ENCODE measurements around the gene PIK3CG. TPM values are rescaled to one million over a fixed set of nuclear protein-coding genes. Genes with fewer than 3 reads are reported as not detected.

PIK3CG gene
- total RNA-seq, 1 donor from 2014 or later = 2.4 TPM

- H3K27me3 Mint-ChIP-seq (ENCODE audit: unreplicated experiment) = peaks cover 4% of the 10 kb centered on the region
- no peaks in the 10 kb centered on the region for H3K9me3 Mint-ChIP-seq (ENCODE audit: unreplicated experiment)
- H3K36me3 Mint-ChIP-seq (ENCODE audit: low read depth, unreplicated experiment) = peaks cover 4% of the 10 kb centered on the region
- no peak for TF ChIP-seq CTCF (IDR thresholded peaks at IDR 0.05; ENCODE audit: unreplicated experiment)
- peaks cover 4% of the 10 kb centered on the region for H3K4me1 Mint-ChIP-seq (ENCODE audit: unreplicated experiment)
- no peak for DNase-seq (ENCODE audit: low spot score)
- no peak overlapping the region for H3K27ac Mint-ChIP-seq (ENCODE audit: unreplicated experiment)
- H3K4me3 Mint-ChIP-seq (ENCODE audit: unreplicated experiment) = no peak overlapping the region
These were observed 22.3 kb downstream of the PIK3CG start for GRCh38 chr7:106887421-106887820.

GRCh38 chr7:106888204-106888603, 23.1 kb downstream of the PIK3CG start:
- no peak overlapping the region for H3K27ac Mint-ChIP-seq (ENCODE audit: unreplicated experiment)
- peaks cover 4% of the 10 kb centered on the region for H3K36me3 Mint-ChIP-seq (ENCODE audit: low read depth, unreplicated experiment)
- no peaks in the 10 kb centered on the region for H3K9me3 Mint-ChIP-seq (ENCODE audit: unreplicated experiment)
- no peak for TF ChIP-seq CTCF (IDR thresholded peaks at IDR 0.05; ENCODE audit: unreplicated experiment)
- DNase-seq (ENCODE audit: low spot score) = no peak
- H3K4me1 Mint-ChIP-seq (ENCODE audit: unreplicated experiment) = peaks cover 4% of the 10 kb centered on the region
- no peak overlapping the region for H3K4me3 Mint-ChIP-seq (ENCODE audit: unreplicated experiment)
- H3K27me3 Mint-ChIP-seq (ENCODE audit: unreplicated experiment) = peaks cover 4% of the 10 kb centered on the region

GRCh38 chr7:106890952-106891351, 25.9 kb downstream of the PIK3CG start:
- Mint-ChIP-seq H3K9me3 (ENCODE audit: unreplicated experiment) (no peaks in the 10 kb centered on the region), H3K36me3 (ENCODE audit: low read depth, unreplicated experiment) (no peaks in the 10 kb centered on the region), H3K4me3 (ENCODE audit: unreplicated experiment) (no peak overlapping the region), H3K4me1 (ENCODE audit: unreplicated experiment) (peaks cover 4% of the 10 kb centered on the region), H3K27me3 (ENCODE audit: unreplicated experiment) (peaks cover 2% of the 10 kb centered on the region), H3K27ac (ENCODE audit: unreplicated experiment) (no peak overlapping the region)
- no peak for TF ChIP-seq CTCF (IDR thresholded peaks at IDR 0.05; ENCODE audit: unreplicated experiment)
- DNase-seq (ENCODE audit: low spot score) = no peak

- peaks cover 4% of the 10 kb centered on the region for H3K4me1 Mint-ChIP-seq (ENCODE audit: unreplicated experiment)
- peaks cover 2% of the 10 kb centered on the region for H3K27me3 Mint-ChIP-seq (ENCODE audit: unreplicated experiment)
- H3K4me3 Mint-ChIP-seq (ENCODE audit: unreplicated experiment) = no peak overlapping the region
- no peaks in the 10 kb centered on the region for H3K9me3 Mint-ChIP-seq (ENCODE audit: unreplicated experiment)
- H3K36me3 Mint-ChIP-seq (ENCODE audit: low read depth, unreplicated experiment) = no peaks in the 10 kb centered on the region
- no peak for TF ChIP-seq CTCF (IDR thresholded peaks at IDR 0.05; ENCODE audit: unreplicated experiment)
- no peak overlapping the region for H3K27ac Mint-ChIP-seq (ENCODE audit: unreplicated experiment)
- DNase-seq (ENCODE audit: low spot score) = no peak
These were observed 26.7 kb downstream of the PIK3CG start for GRCh38 chr7:106891548-106892410.

GRCh38 chr7:106893591-106893990, 28.5 kb downstream of the PIK3CG start:
- H3K9me3 Mint-ChIP-seq (ENCODE audit: unreplicated experiment) = no peaks in the 10 kb centered on the region
- H3K4me3 Mint-ChIP-seq (ENCODE audit: unreplicated experiment) = no peak overlapping the region
- H3K36me3 Mint-ChIP-seq (ENCODE audit: low read depth, unreplicated experiment) = no peaks in the 10 kb centered on the region
- no peak for DNase-seq (ENCODE audit: low spot score)
- H3K4me1 Mint-ChIP-seq (ENCODE audit: unreplicated experiment) = no peaks in the 10 kb centered on the region
- no peak for TF ChIP-seq CTCF (IDR thresholded peaks at IDR 0.05; ENCODE audit: unreplicated experiment)
- H3K27ac Mint-ChIP-seq (ENCODE audit: unreplicated experiment) = no peak overlapping the region
- H3K27me3 Mint-ChIP-seq (ENCODE audit: unreplicated experiment) = peaks cover 2% of the 10 kb centered on the region
